ENCODE measurements around the gene ZNF408.
"Not testable (repeated sequence)": the region's sequence is repeated elsewhere in the genome, so short reads cannot be mapped to it uniquely, and the experiment has no call there.

GRCh38 chr11:46709351-46709750 lies 8.5 kb downstream of the ZNF408 start:
- TF ChIP-seq CTCF (IDR thresholded peaks at IDR 0.05); REST (IDR thresholded peaks at IDR 0.05; ENCODE audit: low read depth, low read length): not testable (repeated sequence)
